Mammary microvascular endothelial cell (primary cell): ENCODE results near the gene B4GALT4. TPM values are rescaled to one million over a fixed set of nuclear protein-coding genes. Genes with fewer than 3 reads are reported as not detected.

Source experiments
- total RNA-seq: library from RNA; depleted of rRNA; stranded (reverse); fragments of >200 nt; gene quantifications from 2 replicates; pipeline ENCODE4 v1.2.3, GENCODE V29; 2015

The B4GALT4 gene
- 3.1 and 5.6 TPM in 2 replicates for total RNA-seq

GRCh38 chr3:119240591-119241434 lies at the start of gene B4GALT4:
TSS of gene B4GALT4 (minus strand) at chr3:119240878. CDS start at chr3:119230099, 10,779 bp downstream.

GRCh38 chr3:119173325-119173724 lies 67.4 kb downstream of the B4GALT4 start, which contains the start of gene UPK1B:
TSS of gene UPK1B (plus strand) at chr3:119173598. CDS start at chr3:119186742, 13,144 bp downstream.

Other genes starting within 250 kb of the B4GALT4 start
- not detected in 2 replicates for gene IGSF11, start 206.0 kb downstream of the B4GALT4 start, total RNA-seq
- gene TEX55, start 94.7 kb downstream of the B4GALT4 start, total RNA-seq = not detected in 2 replicates
- not detected in 2 replicates for gene UPK1B, start 67.3 kb downstream of the B4GALT4 start, total RNA-seq
- 34.0 and 36.2 TPM in 2 replicates for gene ARHGAP31, start 53.5 kb upstream of the B4GALT4 start, total RNA-seq
- 22.3 and 22.9 TPM in 2 replicates for gene TMEM39A, start 222.7 kb upstream of the B4GALT4 start, total RNA-seq
- gene POGLUT1, start 228.1 kb upstream of the B4GALT4 start, total RNA-seq = 8.9 and 10.6 TPM in 2 replicates